Progenitor cell of endocrine pancreas (in vitro differentiated cells): ENCODE measurements around the gene GTF2IRD1. TPM values are rescaled to one million over a fixed set of nuclear protein-coding genes. Genes with fewer than 3 reads are reported as not detected.

Experiments used
- DNase-seq: peaks from one replicate; pipeline ENCODE4 v3.0.0; 2021; ENCODE audit warnings: low spot score; ENCODE audit not compliant: unreplicated experiment
- H3K27ac Mint-ChIP-seq: 2 replicates; pipeline ENCODE4 v1.8.0; 2021; ENCODE audit warnings: mild to moderate bottlenecking, moderate library complexity, mixed read lengths
- H3K27me3 Mint-ChIP-seq: 2 replicates; pipeline ENCODE4 v1.8.0; 2021; ENCODE audit warnings: mixed read lengths
- H3K36me3 Mint-ChIP-seq: 2 replicates; pipeline ENCODE4 v1.8.0; 2022; ENCODE audit warnings: mixed read lengths; ENCODE audit not compliant: insufficient read depth
- H3K4me1 Mint-ChIP-seq: 2 replicates; pipeline ENCODE4 v1.8.0; 2021; ENCODE audit warnings: low read depth, mixed read lengths
- H3K4me3 Mint-ChIP-seq: 2 replicates; pipeline ENCODE4 v1.8.0; 2021; ENCODE audit warnings: low read depth, mild to moderate bottlenecking, moderate library complexity, mixed read lengths
- H3K9me3 Mint-ChIP-seq: 2 replicates; pipeline ENCODE4 v1.8.0; 2021; ENCODE audit warnings: low read depth, mixed read lengths
- total RNA-seq: library from RNA; stranded (reverse); gene quantifications from 2 replicates; pipeline ENCODE4 v1.2.1, GENCODE V29; 2021
- TF ChIP-seq, protein P1 (sequence below): fragments of 200-600 bp; sonication (generic); IDR thresholded peaks from one replicate; pipeline ENCODE4 v1.5.0; 2021; ENCODE audit warnings: antibody characterized with exemption, mild to moderate bottlenecking; ENCODE audit not compliant: unreplicated experiment

The GTF2IRD1 gene
- total RNA-seq, 1 donor from 2014 or later: 60.7 TPM

DNA sequence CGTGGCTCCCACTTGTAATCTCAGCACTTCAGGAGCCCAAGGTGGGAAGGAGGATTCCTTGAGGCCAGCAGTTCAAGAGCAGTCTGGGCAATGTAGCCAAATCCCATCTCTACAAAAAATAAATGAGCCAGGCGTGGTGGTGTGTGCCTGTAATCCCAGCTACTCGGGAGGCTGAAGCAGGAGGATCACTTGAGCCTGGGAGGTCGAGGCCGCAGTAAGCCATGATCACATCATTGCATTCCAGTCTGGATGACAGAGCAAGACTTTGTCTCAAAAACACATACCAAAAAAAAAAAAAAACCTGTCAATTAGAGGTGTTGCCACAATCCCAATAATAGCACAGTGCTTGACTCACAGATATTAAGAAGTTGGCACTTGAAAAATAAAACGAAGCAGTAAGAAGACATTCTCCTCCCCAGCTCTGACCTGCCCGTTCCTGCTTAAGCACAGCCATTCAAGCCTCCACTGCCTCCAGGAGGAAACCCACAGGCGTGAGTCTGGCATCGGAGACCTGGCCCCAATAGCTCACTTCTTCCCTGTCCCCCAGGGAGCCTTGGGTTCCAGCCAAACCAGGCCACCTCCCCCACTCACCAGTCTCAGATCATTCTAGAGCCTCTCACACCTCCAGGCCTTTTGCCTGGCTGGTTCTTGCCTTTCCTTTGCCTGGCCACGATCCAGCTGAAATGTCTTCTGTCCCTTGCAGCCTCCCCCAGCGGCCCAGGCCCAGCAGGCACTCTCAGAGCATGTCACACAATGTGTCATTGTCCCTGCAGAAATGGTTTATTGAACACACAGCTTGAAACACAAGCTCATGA, 158.5 kb downstream of the GTF2IRD1 start:
- DNase-seq: no peak
- Mint-ChIP-seq H3K4me3 (no peak overlapping the region), H3K27ac (peak overlapping the region; percentile 90), H3K27me3 (no peaks in the 10 kb centered on the region), H3K36me3 (no peaks in the 10 kb centered on the region), H3K9me3 (no peaks in the 10 kb centered on the region), H3K4me1 (peaks cover 8% of the 10 kb centered on the region)
- TF ChIP-seq, protein P1, sequence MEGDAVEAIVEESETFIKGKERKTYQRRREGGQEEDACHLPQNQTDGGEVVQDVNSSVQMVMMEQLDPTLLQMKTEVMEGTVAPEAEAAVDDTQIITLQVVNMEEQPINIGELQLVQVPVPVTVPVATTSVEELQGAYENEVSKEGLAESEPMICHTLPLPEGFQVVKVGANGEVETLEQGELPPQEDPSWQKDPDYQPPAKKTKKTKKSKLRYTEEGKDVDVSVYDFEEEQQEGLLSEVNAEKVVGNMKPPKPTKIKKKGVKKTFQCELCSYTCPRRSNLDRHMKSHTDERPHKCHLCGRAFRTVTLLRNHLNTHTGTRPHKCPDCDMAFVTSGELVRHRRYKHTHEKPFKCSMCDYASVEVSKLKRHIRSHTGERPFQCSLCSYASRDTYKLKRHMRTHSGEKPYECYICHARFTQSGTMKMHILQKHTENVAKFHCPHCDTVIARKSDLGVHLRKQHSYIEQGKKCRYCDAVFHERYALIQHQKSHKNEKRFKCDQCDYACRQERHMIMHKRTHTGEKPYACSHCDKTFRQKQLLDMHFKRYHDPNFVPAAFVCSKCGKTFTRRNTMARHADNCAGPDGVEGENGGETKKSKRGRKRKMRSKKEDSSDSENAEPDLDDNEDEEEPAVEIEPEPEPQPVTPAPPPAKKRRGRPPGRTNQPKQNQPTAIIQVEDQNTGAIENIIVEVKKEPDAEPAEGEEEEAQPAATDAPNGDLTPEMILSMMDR: no peak

GRCh38 chr7:74615933-74616780, 162.5 kb downstream of the GTF2IRD1 start:
- no peaks in the 10 kb centered on the region for H3K27me3 Mint-ChIP-seq
- H3K27ac Mint-ChIP-seq: no peak overlapping the region
- H3K36me3 Mint-ChIP-seq: no peaks in the 10 kb centered on the region
- peaks cover 8% of the 10 kb centered on the region for H3K4me1 Mint-ChIP-seq
- H3K9me3 Mint-ChIP-seq: no peaks in the 10 kb centered on the region
- H3K4me3 Mint-ChIP-seq: no peak overlapping the region
- TF ChIP-seq, protein P1: no peak
- DNase-seq: no peak

- peaks cover 7% of the 10 kb centered on the region for H3K4me1 Mint-ChIP-seq
- TF ChIP-seq, protein P1: no peak
- H3K27ac Mint-ChIP-seq: no peak overlapping the region
- DNase-seq: no peak
- no peak overlapping the region for H3K4me3 Mint-ChIP-seq
- H3K27me3 Mint-ChIP-seq: no peaks in the 10 kb centered on the region
- no peaks in the 10 kb centered on the region for H3K9me3 Mint-ChIP-seq
- H3K36me3 Mint-ChIP-seq: no peaks in the 10 kb centered on the region
Measured at GRCh38 chr7:74617180-74617744, 163.6 kb downstream of the GTF2IRD1 start.

DNA sequence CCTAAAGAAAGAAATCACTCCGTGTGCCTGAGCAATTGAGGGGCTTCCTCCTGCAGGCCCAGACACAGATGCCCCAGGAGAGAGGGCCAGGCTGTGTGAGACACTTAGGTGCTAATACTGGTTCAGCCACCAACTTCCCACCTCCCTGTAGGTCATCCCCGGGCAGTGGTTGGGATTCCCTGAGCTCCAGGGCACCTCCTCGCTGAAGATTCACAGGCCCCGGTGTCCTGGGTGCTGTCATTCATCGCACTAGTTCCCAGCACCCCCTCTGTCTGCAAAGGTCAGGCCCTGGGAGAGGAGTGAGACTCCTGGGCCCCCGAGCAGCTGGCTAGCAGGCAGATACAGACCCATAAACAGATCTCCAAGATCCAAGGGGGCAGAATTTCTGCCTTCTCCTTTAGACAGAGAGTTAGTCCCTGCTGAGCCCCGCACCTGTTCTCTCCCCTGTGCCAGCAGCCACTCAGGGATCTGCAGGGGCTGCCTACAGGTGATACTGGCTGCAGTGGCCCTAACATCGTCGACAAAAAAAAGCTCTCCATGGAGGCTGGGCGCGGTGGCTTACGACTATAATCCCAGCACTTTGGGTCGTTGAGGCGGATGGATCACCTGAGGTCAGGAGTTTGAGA, 165.6 kb downstream of the GTF2IRD1 start:
- DNase-seq: no peak
- no peaks in the 10 kb centered on the region for H3K36me3 Mint-ChIP-seq
- H3K27ac Mint-ChIP-seq: peak overlapping the region; percentile 10
- no peaks in the 10 kb centered on the region for H3K27me3 Mint-ChIP-seq
- no peak overlapping the region for H3K4me3 Mint-ChIP-seq
- no peaks in the 10 kb centered on the region for H3K9me3 Mint-ChIP-seq
- peaks cover 2% of the 10 kb centered on the region for H3K4me1 Mint-ChIP-seq
- TF ChIP-seq, protein P1: no peak
